ENCODE results near the gene ZNF117. TPM values are rescaled to one million over a fixed set of nuclear protein-coding genes. Genes with fewer than 3 reads are reported as not detected.

The ZNF117 gene
- total and polyA plus RNA-seq, 11 donors = 1.4 to 7.2 (median 2.7) TPM

DNA sequence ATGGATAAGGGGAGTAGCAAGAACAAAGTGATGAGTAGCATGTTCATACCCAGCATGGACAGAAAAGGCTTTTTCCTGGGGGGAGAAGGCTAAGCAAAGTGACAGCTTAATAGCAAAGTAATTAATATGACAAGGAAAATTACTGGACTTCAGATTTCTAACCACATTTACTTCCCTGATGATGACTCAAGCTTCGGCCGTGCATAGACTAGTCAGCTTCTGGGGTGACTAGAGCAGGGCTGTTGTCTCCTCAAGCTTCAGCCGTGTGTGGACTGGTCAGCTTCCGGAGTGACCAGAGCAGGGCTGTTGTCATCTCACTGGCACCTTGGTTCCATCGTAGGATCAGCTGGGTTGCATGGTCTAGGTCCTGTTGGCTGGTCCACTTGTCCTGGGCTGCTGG is 2.1 kb upstream of the ZNF117 start:
- DNase-seq = no peak
- peaks cover 0 to 76% (median 10%) of the 10 kb centered on the region in 12 donors for H3K9me3 ChIP-seq
- no peak overlapping the region for H3K4me3 ChIP-seq
- H3K27ac ChIP-seq = no peak overlapping the region
- no peak for ATAC-seq
- H3K27me3 ChIP-seq = no peaks in the 10 kb centered on the region
- WGBS, 4 donors = 76 to 97% (median 87%) methylated on average over 5 of the region's 5 CpGs
- intact Hi-C loops (cut with DNase I) = no loop called here
- H3K36me3 ChIP-seq = peaks cover 0 to 38% (median 6%) of the 10 kb centered on the region in 9 donors
- H3K4me1 ChIP-seq = peaks cover 0 to 9% (median 2%) of the 10 kb centered on the region in 12 donors
- TF ChIP-seq POLR2A (IDR thresholded peaks at IDR 0.05) = no peak
- TF ChIP-seq, protein P1, sequence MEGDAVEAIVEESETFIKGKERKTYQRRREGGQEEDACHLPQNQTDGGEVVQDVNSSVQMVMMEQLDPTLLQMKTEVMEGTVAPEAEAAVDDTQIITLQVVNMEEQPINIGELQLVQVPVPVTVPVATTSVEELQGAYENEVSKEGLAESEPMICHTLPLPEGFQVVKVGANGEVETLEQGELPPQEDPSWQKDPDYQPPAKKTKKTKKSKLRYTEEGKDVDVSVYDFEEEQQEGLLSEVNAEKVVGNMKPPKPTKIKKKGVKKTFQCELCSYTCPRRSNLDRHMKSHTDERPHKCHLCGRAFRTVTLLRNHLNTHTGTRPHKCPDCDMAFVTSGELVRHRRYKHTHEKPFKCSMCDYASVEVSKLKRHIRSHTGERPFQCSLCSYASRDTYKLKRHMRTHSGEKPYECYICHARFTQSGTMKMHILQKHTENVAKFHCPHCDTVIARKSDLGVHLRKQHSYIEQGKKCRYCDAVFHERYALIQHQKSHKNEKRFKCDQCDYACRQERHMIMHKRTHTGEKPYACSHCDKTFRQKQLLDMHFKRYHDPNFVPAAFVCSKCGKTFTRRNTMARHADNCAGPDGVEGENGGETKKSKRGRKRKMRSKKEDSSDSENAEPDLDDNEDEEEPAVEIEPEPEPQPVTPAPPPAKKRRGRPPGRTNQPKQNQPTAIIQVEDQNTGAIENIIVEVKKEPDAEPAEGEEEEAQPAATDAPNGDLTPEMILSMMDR (IDR thresholded peaks at IDR 0.05) = no peak

DNA sequence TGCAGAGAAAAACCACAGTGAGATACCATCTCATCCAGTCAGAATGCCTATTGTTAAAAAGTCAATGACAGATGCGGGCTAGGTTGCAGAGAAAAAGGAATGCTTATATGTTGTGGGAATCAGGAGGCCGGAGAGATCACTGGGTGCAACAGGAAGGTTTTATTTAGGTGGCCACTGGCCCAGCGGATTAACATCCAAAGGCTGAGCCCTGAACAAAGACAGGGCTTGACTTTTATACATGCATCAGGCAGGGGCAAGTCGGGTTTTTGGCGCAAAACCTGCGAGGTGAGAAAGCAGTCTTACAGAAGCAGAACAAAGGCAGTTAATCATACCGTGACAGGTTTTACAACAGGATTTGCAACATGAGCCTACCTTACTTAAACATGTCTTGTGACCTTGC is 620 bp downstream of the ZNF117 start:
- no peak for ATAC-seq
- 94 to 97% (median 96%) methylated on average over 7 of the region's 7 CpGs for WGBS, 4 donors
- intact Hi-C loops (cut with DNase I) = no loop called here
- H3K27me3 ChIP-seq = no peaks in the 10 kb centered on the region
- H3K4me3 ChIP-seq = no peak overlapping the region
- H3K36me3 ChIP-seq = peaks cover 0 to 60% (median 6%) of the 10 kb centered on the region in 9 donors
- TF ChIP-seq, protein P1 (IDR thresholded peaks at IDR 0.05) = no peak
- no peak for TF ChIP-seq POLR2A (IDR thresholded peaks at IDR 0.05)
- peaks cover 0 to 85% (median 10%) of the 10 kb centered on the region in 12 donors for H3K9me3 ChIP-seq
- no peak for DNase-seq
- H3K4me1 ChIP-seq = no peaks in the 10 kb centered on the region
- no peak overlapping the region for H3K27ac ChIP-seq

DNA sequence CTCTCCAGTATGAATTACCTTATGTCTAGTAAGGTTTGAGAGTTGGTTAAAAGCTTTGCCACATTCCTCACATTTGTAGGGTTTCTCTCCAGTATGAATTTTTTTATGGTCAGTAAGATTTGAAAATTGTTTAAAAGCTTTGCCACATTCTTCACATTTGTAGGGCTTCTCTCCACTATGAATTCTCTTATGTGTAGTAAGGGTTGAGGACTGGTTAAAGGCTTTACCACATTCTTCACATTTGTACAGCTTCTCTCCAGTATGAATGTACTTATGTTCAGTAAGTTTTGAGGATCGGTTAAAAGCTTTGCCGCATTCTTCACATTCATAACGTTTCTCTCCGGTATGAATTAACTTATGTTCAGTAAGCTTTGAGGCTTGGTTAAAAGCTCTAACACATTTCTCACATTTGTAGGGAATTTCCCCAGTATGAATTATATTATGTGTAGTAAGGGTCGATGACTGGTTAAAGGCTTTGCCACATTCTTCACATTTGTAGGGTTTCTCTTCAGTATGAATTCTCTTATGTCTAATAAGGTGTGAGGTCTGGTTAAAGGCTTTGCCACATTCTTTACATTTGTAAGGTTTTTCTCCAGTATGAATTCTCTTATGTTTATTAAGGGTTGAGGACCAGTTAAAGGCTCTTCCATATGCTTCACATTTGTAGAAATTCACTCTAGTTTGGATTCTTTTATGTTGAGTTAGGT is 12.2 kb downstream of the ZNF117 start:
- DNase-seq (no peak), ATAC-seq (no peak)
- TF ChIP-seq POLR2A (IDR thresholded peaks at IDR 0.05) = no peak
- TF ChIP-seq, protein P1 (IDR thresholded peaks at IDR 0.05) = no peak
- intact Hi-C loops (cut with DNase I) = no loop called here
- H3K27me3 ChIP-seq = no peaks in the 10 kb centered on the region
- H3K36me3 ChIP-seq = peaks cover 4 to 61% (median 36%) of the 10 kb centered on the region in 9 donors
- H3K4me1 ChIP-seq = no peaks in the 10 kb centered on the region
- H3K9me3 ChIP-seq = peaks cover 0 to 100% (median 63%) of the 10 kb centered on the region in 12 donors
- no peak overlapping the region for H3K27ac ChIP-seq
- 97 to 100% (median 98%) methylated on average over 5 of the region's 5 CpGs for WGBS, 4 donors
- no peak overlapping the region for H3K4me3 ChIP-seq

DNA sequence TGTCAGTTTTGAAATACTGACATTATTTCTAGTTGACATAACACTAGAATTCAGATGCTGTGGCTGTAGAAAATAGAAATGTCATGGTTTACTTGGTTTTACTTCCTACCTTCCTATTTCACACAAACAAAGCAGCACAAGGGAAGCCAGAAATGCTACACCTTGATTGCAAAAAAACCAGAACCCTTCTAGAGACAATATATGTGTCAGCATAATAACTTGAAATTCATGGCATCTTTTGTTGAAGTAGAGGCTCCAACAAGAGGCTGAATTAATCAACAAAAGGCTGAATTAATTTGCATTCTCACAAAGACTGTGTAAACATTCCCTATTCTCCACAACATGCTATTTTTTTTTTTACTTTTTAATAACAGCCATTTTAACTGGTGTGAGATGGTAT is 25.2 kb downstream of the ZNF117 start:
- intact Hi-C loops (cut with DNase I) = no loop called here
- Histone ChIP-seq H3K4me1 (no peaks in the 10 kb centered on the region), H3K9me3 (peaks cover 0 to 26% (median 3%) of the 10 kb centered on the region in 12 donors), H3K27ac (no peak overlapping the region), H3K27me3 (no peaks in the 10 kb centered on the region), H3K4me3 (no peak overlapping the region), H3K36me3 (no peaks in the 10 kb centered on the region)
- no peak for ATAC-seq
- DNase-seq = no peak
- no peak for TF ChIP-seq POLR2A (IDR thresholded peaks at IDR 0.05)
- TF ChIP-seq, protein P1 (IDR thresholded peaks at IDR 0.05) = no peak

Data from heart left ventricle (tissue), 16 donors.